Hypothalamus (tissue), 51 donors: ENCODE measurements around the gene SIRT6.
A peak's percentile ranks its signal among the peaks of the same experiment; 100 is the strongest.
"Not testable (repeated sequence)": the region's sequence is repeated elsewhere in the genome, so short reads cannot be mapped to it uniquely, and the experiment has no call there.

ENCODE experiments used
- DNase-seq, 51 donors: peaks; one replicate each; lab custom pipeline; 2025; lab: John Stamatoyannopoulos, UW

SIRT6 gene

GRCh38 chr19:4200940-4201542, 18.7 kb upstream of the SIRT6 start:
- no peak for DNase-seq

GRCh38 chr19:4199699-4200293, 17.4 kb upstream of the SIRT6 start:
- DNase-seq, result no peak

GRCh38 chr19:4198467-4199126, 16.2 kb upstream of the SIRT6 start:
- DNase-seq, result no peak

- DNase-seq, result no peak
These were observed 15.5 kb upstream of the SIRT6 start for GRCh38 chr19:4197625-4198466.

- DNase-seq, result no peak
These were observed 14.9 kb upstream of the SIRT6 start for GRCh38 chr19:4197228-4197624.

- DNase-seq, result no peak
These were observed 14.3 kb upstream of the SIRT6 start for GRCh38 chr19:4196587-4197148.

- no peak for DNase-seq
These were observed 13.6 kb upstream of the SIRT6 start for GRCh38 chr19:4196009-4196408.

- no peak for DNase-seq
These were observed 12.0 kb upstream of the SIRT6 start for GRCh38 chr19:4194353-4194752.

- DNase-seq, result not testable (repeated sequence)
These were observed 10.2 kb upstream of the SIRT6 start for GRCh38 chr19:4192537-4192936.

GRCh38 chr19:4189641-4190040, 7.3 kb upstream of the SIRT6 start:
- DNase-seq, result no peak

- no peak for DNase-seq
These were observed 5.2 kb upstream of the SIRT6 start for GRCh38 chr19:4187313-4188122.

GRCh38 chr19:4186087-4186993, 4.0 kb upstream of the SIRT6 start:
- peak in 42 of 51 donors; percentile 1 to 68 (median 32) for DNase-seq

- no peak for DNase-seq
These were observed 3.2 kb upstream of the SIRT6 start for GRCh38 chr19:4185413-4186086.

- no peak for DNase-seq
These were observed 2.5 kb upstream of the SIRT6 start for GRCh38 chr19:4184718-4185352.

GRCh38 chr19:4183967-4184717, 1.8 kb upstream of the SIRT6 start:
- DNase-seq, result peak in 1 of 51 donors; percentile 30

GRCh38 chr19:4181053-4181508, 1.3 kb downstream of the SIRT6 start:
- no peak for DNase-seq

GRCh38 chr19:4178990-4179389, 3.4 kb downstream of the SIRT6 start:
- no peak for DNase-seq
